Hepatocyte (in vitro differentiated cells): ENCODE measurements around the gene SASS6. TPM values are rescaled to one million over a fixed set of nuclear protein-coding genes. Genes with fewer than 3 reads are reported as not detected.
A peak's percentile ranks its signal among the peaks of the same experiment; 100 is the strongest.

ENCODE experiments used
- DNase-seq: peaks from one replicate; pipeline ENCODE4 v3.0.0-alpha.2; 2016; ENCODE audit warnings: low spot score
- H2AFZ ChIP-seq: fragments of 200-600 bp; sonication (generic); 2 replicates; pipeline ENCODE4 v1.6.0; 2016; ENCODE audit warnings: antibody characterized with exemption, mild to moderate bottlenecking
- H3K27ac ChIP-seq: fragments of 200-600 bp; sonication (generic); 2 replicates; pipeline ENCODE4 v1.5.1; 2016; ENCODE audit warnings: mild to moderate bottlenecking
- H3K27me3 ChIP-seq: fragments of 200-600 bp; sonication (generic); 2 replicates; pipeline ENCODE4 v1.6.1; 2016
- H3K36me3 ChIP-seq: fragments of 200-600 bp; sonication (generic); replicated peaks from 2 replicates; pipeline ENCODE4 v1.5.1; 2016; ENCODE audit warnings: low read depth; ENCODE audit not compliant: insufficient read depth
- H3K4me1 ChIP-seq: fragments of 200-600 bp; sonication (generic); 2 replicates; pipeline ENCODE4 v1.5.1; 2016; ENCODE audit warnings: mild to moderate bottlenecking, moderate library complexity; ENCODE audit not compliant: insufficient read depth
- H3K4me2 ChIP-seq: fragments of 200-600 bp; sonication (generic); 2 replicates; pipeline ENCODE4 v1.6.0; 2016
- H3K4me3 ChIP-seq: fragments of 200-600 bp; sonication (generic); 2 replicates; pipeline ENCODE4 v1.5.1; 2016; ENCODE audit warnings: mild to moderate bottlenecking
- H3K79me2 ChIP-seq: fragments of 200-600 bp; sonication (generic); 2 replicates; pipeline ENCODE4 v1.6.0; 2017; ENCODE audit warnings: mild to moderate bottlenecking
- H3K9me2 ChIP-seq: fragments of 200-600 bp; sonication (generic); replicated peaks from 2 replicates; pipeline ENCODE4 v1.6.0; 2017; ENCODE audit warnings: mild to moderate bottlenecking; ENCODE audit not compliant: insufficient read depth
- H3K9me3 ChIP-seq: fragments of 200-600 bp; sonication (generic); 2 replicates; pipeline ENCODE4 v1.5.1; 2016; ENCODE audit warnings: low read depth, mild to moderate bottlenecking
- H4K20me1 ChIP-seq: fragments of 200-600 bp; sonication (generic); 2 replicates; pipeline ENCODE4 v1.6.0; 2016; ENCODE audit warnings: mild to moderate bottlenecking; ENCODE audit not compliant: insufficient read depth, poor library complexity, severe bottlenecking
- CTCF ChIP-seq: fragments of 200-600 bp; sonication (generic); IDR thresholded peaks from 2 replicates; pipeline ENCODE4 v1.5.1; 2016; ENCODE audit warnings: antibody characterized with exemption, mild to moderate bottlenecking; ENCODE audit not compliant: poor library complexity
- EZH2 ChIP-seq: fragments of 200-600 bp; sonication (generic); IDR thresholded peaks from 2 replicates; pipeline ENCODE4 v1.6.1; 2016; ENCODE audit warnings: antibody characterized with exemption, mild to moderate bottlenecking, borderline replicate concordance
- EZH2phosphoT487 ChIP-seq: fragments of 200-600 bp; sonication (generic); IDR thresholded peaks from one replicate; pipeline ENCODE4 v1.6.1; 2018; ENCODE audit warnings: antibody characterized with exemption, mild to moderate bottlenecking, low read depth, moderate library complexity; ENCODE audit not compliant: unreplicated experiment, severe bottlenecking
- whole genome bisulfite sequencing: methylation state at CpG from one replicate; pipeline ENCODE4 v1.1.6; 2016; ENCODE audit warnings: low lambda C conversion rate; ENCODE audit errors: missing lambda C conversion rate; 5-methylcytosine and 5-hydroxymethylcytosine counted together
- polyA plus RNA-seq: library from polyadenylated mRNA; unstranded; fragments of >200 nt; fragmentation: Nextera tagmentation; extraction: Ambion mirVana; gene quantifications from 2 replicates; pipeline ENCODE4 v1.2.1, GENCODE V29; 2016
- total RNA-seq: library from RNA; depleted of rRNA; stranded (reverse); fragments of >200 nt; gene quantifications from 2 replicates; pipeline ENCODE4 v1.2.3, GENCODE V29; 2014

The SASS6 gene
- total RNA-seq (4.5 and 7.5 TPM in 2 replicates), polyA plus RNA-seq (1.9 and 2.7 TPM in 2 replicates)

GRCh38 chr1:100132566-100133477 lies at the start of gene SASS6, which contains the start of gene TRMT13:
SASS6 (minus strand) TSS chr1:100132930; CDS start chr1:100132814, 116 bp downstream.
TRMT13 (plus strand) TSS chr1:100133163; CDS start chr1:100133169, 6 bp downstream.
- DNase-seq, result peak; percentile 97
- no peaks in the 10 kb centered on the region for H3K9me2 ChIP-seq
- peak within 1 kb of the TSS; percentile 79 for H3K27ac ChIP-seq
- H3K36me3 ChIP-seq, result no peaks in the 10 kb centered on the region
- peaks cover 10% of the 10 kb centered on the region for H3K4me1 ChIP-seq
- WGBS, result 2% methylated on average over 57 of the region's 57 CpGs
- H3K4me2 ChIP-seq, result peak within 1 kb of the TSS; percentile 90
- H2AFZ ChIP-seq, result peak within 1 kb of the TSS; percentile 75
- H3K9me3 ChIP-seq, result no peaks in the 10 kb centered on the region
- no peaks in the 10 kb centered on the region for H3K27me3 ChIP-seq
- peaks cover 52% of the 10 kb centered on the region for H3K79me2 ChIP-seq
- H3K4me3 ChIP-seq, result peak within 1 kb of the TSS; percentile 72
- no peak for TF ChIP-seq CTCF
- no peak for TF ChIP-seq EZH2phosphoT487
- TF ChIP-seq EZH2, result no peak
- no peaks in the 10 kb centered on the region for H4K20me1 ChIP-seq

GRCh38 chr1:100178091-100178490 lies 45.4 kb upstream of the SASS6 start, which contains the start of gene LRRC39:
LRRC39 (minus strand) TSS chr1:100178256; CDS start chr1:100168516, 9,740 bp downstream.
- no peak within 1 kb of the TSS for H2AFZ ChIP-seq
- no peaks in the 10 kb centered on the region for H3K27me3 ChIP-seq
- H3K4me2 ChIP-seq, result no peak within 1 kb of the TSS
- no peak within 1 kb of the TSS for H3K27ac ChIP-seq
- H3K79me2 ChIP-seq, result no peaks in the 10 kb centered on the region
- DNase-seq, result no peak
- H3K36me3 ChIP-seq, result no peaks in the 10 kb centered on the region
- TF ChIP-seq CTCF (no peak), EZH2 (no peak), EZH2phosphoT487 (no peak)
- H3K4me1 ChIP-seq, result no peaks in the 10 kb centered on the region
- no peaks in the 10 kb centered on the region for H3K9me2 ChIP-seq
- H3K9me3 ChIP-seq, result no peaks in the 10 kb centered on the region
- H4K20me1 ChIP-seq, result no peaks in the 10 kb centered on the region
- no peak within 1 kb of the TSS for H3K4me3 ChIP-seq
- WGBS, result 85% methylated on average over 5 of the region's 5 CpGs

GRCh38 chr1:100177295-100178041 lies 44.7 kb upstream of the SASS6 start:
- H3K79me2 ChIP-seq, result no peaks in the 10 kb centered on the region
- H3K4me1 ChIP-seq, result no peaks in the 10 kb centered on the region
- 93% methylated on average over 4 of the region's 4 CpGs for WGBS
- no peak overlapping the region for H3K4me2 ChIP-seq
- no peak for DNase-seq
- TF ChIP-seq CTCF (no peak), EZH2phosphoT487 (no peak), EZH2 (no peak)
- H3K9me2 ChIP-seq, result no peaks in the 10 kb centered on the region
- no peaks in the 10 kb centered on the region for H3K9me3 ChIP-seq
- no peaks in the 10 kb centered on the region for H3K36me3 ChIP-seq
- no peak overlapping the region for H2AFZ ChIP-seq
- no peak overlapping the region for H3K4me3 ChIP-seq
- H3K27me3 ChIP-seq, result no peaks in the 10 kb centered on the region
- H3K27ac ChIP-seq, result no peak overlapping the region
- no peaks in the 10 kb centered on the region for H4K20me1 ChIP-seq
